Liver (tissue), 9 donors: ENCODE data around the gene GLI1. TPM values are rescaled to one million over a fixed set of nuclear protein-coding genes. Genes with fewer than 3 reads are reported as not detected.

ENCODE experiments used
- DNase-seq: peaks from one replicate; pipeline ENCODE4 v3.0.0-alpha.2; 2017; ENCODE audit warnings: low spot score
- H3K27ac ChIP-seq, 2 donors: one replicate each; pipeline ENCODE4 v1.7.0; 2013; ENCODE audit warnings: inconsistent platforms in 2 of 2, low read length in 2 of 2, control low read depth in 1 of 2, low read depth in 1 of 2, mild to moderate bottlenecking in 1 of 2
- H3K27me3 ChIP-seq, 4 donors: one replicate each; pipeline versions ENCODE4 v1.6.1 to v1.7.0; 2013; ENCODE audit warnings: low read length in 3 of 4, inconsistent platforms in 1 of 4, mild to moderate bottlenecking in 1 of 4, moderate library complexity in 1 of 4; ENCODE audit not compliant: control insufficient read depth in 4 of 4, insufficient read depth in 4 of 4
- H3K36me3 ChIP-seq, 4 donors: one replicate each; pipeline versions ENCODE4 v1.6.1 to v1.7.0; 2013; ENCODE audit warnings: low read length in 3 of 4, mild to moderate bottlenecking in 3 of 4, low read depth in 1 of 4, moderate library complexity in 1 of 4; ENCODE audit not compliant: control insufficient read depth in 4 of 4, insufficient read depth in 3 of 4
- H3K4me1 ChIP-seq, 4 donors: one replicate each; pipeline versions ENCODE4 v1.6.1 to v1.7.0; 2013; ENCODE audit warnings: low read length in 3 of 4, mild to moderate bottlenecking in 3 of 4, moderate library complexity in 1 of 4; ENCODE audit not compliant: control insufficient read depth in 4 of 4, insufficient read depth in 4 of 4
- H3K4me3 ChIP-seq, 3 donors: one replicate each; pipeline versions ENCODE4 v1.6.1 to v1.7.0; 2013; ENCODE audit warnings: low read length in 3 of 3, control low read depth in 1 of 3, low read depth in 1 of 3, mild to moderate bottlenecking in 1 of 3
- H3K9ac ChIP-seq, 2 donors: one replicate each; pipeline ENCODE4 v1.7.0; 2013; ENCODE audit warnings: low read length in 2 of 2, mild to moderate bottlenecking in 2 of 2, moderate library complexity in 2 of 2, control low read depth in 1 of 2, low read depth in 1 of 2
- H3K9me3 ChIP-seq, 4 donors: one replicate each; pipeline versions ENCODE4 v1.6.1 to v1.7.0; 2013; ENCODE audit warnings: low read length in 3 of 4; ENCODE audit not compliant: control insufficient read depth in 4 of 4
- ATF3 ChIP-seq: IDR thresholded peaks from 2 replicates; pipeline ENCODE4 v1.6.1; 2016; ENCODE audit warnings: antibody characterized with exemption
- CTCF ChIP-seq: fragments of 150-350 bp; IDR thresholded peaks from 2 replicates; pipeline ENCODE4 v1.5.1; 2017; ENCODE audit warnings: improper control_type of control experiment, low read depth, low read length; ENCODE audit not compliant: missing input control
- EGR1 ChIP-seq, 2 donors: IDR thresholded peaks; 2 replicates each; pipeline ENCODE4 v1.6.1; 2016 to 2018; ENCODE audit warnings: antibody characterized with exemption in 2 of 2, low read depth in 2 of 2
- FOXA1 ChIP-seq: IDR thresholded peaks from 2 replicates; pipeline ENCODE4 v1.6.1; 2016; ENCODE audit warnings: antibody characterized with exemption
- FOXA2 ChIP-seq: IDR thresholded peaks from 2 replicates; pipeline ENCODE4 v1.6.1; 2016; ENCODE audit warnings: antibody characterized with exemption
- GABPA ChIP-seq, 2 donors: IDR thresholded peaks in 1 of 2; conservative IDR thresholded peaks in 1 of 2; 2 replicates each; pipeline ENCODE4 v1.6.1; 2016; ENCODE audit warnings: antibody characterized with exemption in 2 of 2, mild to moderate bottlenecking in 1 of 2, moderate library complexity in 1 of 2
- HNF4A ChIP-seq, 2 donors: conservative IDR thresholded peaks; 2 replicates each; pipeline ENCODE4 v1.6.1; 2016; ENCODE audit warnings: antibody characterized with exemption in 2 of 2, mild to moderate bottlenecking in 2 of 2
- HNF4G ChIP-seq: IDR thresholded peaks from 2 replicates; pipeline ENCODE4 v1.6.1; 2016; ENCODE audit warnings: antibody characterized with exemption
- JUND ChIP-seq, 2 donors: IDR thresholded peaks; 2 replicates each; pipeline ENCODE4 v1.6.1; 2016; ENCODE audit warnings: antibody characterized with exemption in 2 of 2
- MAX ChIP-seq: IDR thresholded peaks from 2 replicates; pipeline ENCODE4 v1.6.1; 2016; ENCODE audit warnings: antibody characterized with exemption
- NR2F2 ChIP-seq: IDR thresholded peaks from 2 replicates; pipeline ENCODE4 v1.6.1; 2016; ENCODE audit warnings: antibody characterized with exemption
- RAD21 ChIP-seq, 2 donors: IDR thresholded peaks; 2 replicates each; pipeline ENCODE4 v1.6.1; 2016; ENCODE audit warnings: antibody characterized with exemption in 2 of 2, mild to moderate bottlenecking in 2 of 2
- REST ChIP-seq: IDR thresholded peaks from 2 replicates; pipeline ENCODE4 v1.6.1; 2016; ENCODE audit warnings: antibody characterized with exemption, mild to moderate bottlenecking
- RXRA ChIP-seq, 2 donors: IDR thresholded peaks; 2 replicates each; pipeline ENCODE4 v1.6.1; 2017 to 2018; ENCODE audit warnings: antibody characterized with exemption in 2 of 2, mild to moderate bottlenecking in 1 of 2
- SP1 ChIP-seq: IDR thresholded peaks from 2 replicates; pipeline ENCODE4 v1.6.1; 2018; ENCODE audit warnings: antibody characterized with exemption, mild to moderate bottlenecking
- TAF1 ChIP-seq: conservative IDR thresholded peaks from 2 replicates; pipeline ENCODE4 v1.6.1; 2016; ENCODE audit warnings: antibody characterized with exemption, mild to moderate bottlenecking
- YY1 ChIP-seq: IDR thresholded peaks from 2 replicates; pipeline ENCODE4 v1.6.1; 2016; ENCODE audit warnings: antibody characterized with exemption, mild to moderate bottlenecking
- ZBTB33 ChIP-seq: IDR thresholded peaks from 2 replicates; pipeline ENCODE4 v1.6.1; 2016; ENCODE audit warnings: antibody characterized with exemption
- WGBS: extraction: QIAGEN DNeasy Blood & Tissue Kit; methylation state at CpG from one replicate; pipeline ENCODE4 v1.1.7; 2013; 5-methylcytosine and 5-hydroxymethylcytosine counted together
- polyA plus RNA-seq, 2 donors: library from polyadenylated mRNA; stranded (reverse) in 1 of 2; unstranded in 1 of 2; fragments of 200-250 nt in 1 of 2; fragments of >200 nt in 1 of 2; fragmentation: Nextera tagmentation in 1 of 2; extraction: Ambion mirVana in 1 of 2; gene quantifications; one replicate each; pipeline versions ENCODE4 v1.2.1 to v1.2.3, GENCODE V29; 2013 to 2015
- total RNA-seq, 2 donors: library from RNA; depleted of rRNA; stranded (reverse); fragments of >200 nt; gene quantifications; one replicate each; pipeline ENCODE4 v1.2.3, GENCODE V29; 2014
- donor health status: healthy.
- donor health status: healthy.
- donor health status: healthy.
- donor health status: healthy.
- donor health status: healthy.

GLI1 gene
- total and polyA plus RNA-seq, 4 donors, result 0.09 to 0.44 (median 0.24) TPM

GRCh38 chr12:57474862-57475261, 15.3 kb downstream of the GLI1 start:
- H3K4me3 ChIP-seq, result no peak overlapping the region
- no peak overlapping the region for H3K9ac ChIP-seq
- H3K27ac ChIP-seq, result no peak overlapping the region
- TF ChIP-seq FOXA1 (no peak), HNF4G (no peak), TAF1 (no peak), YY1 (no peak), FOXA2 (no peak), REST (no peak), HNF4A (conservative IDR thresholded peaks at IDR 0.05) (no peak), RAD21 (IDR thresholded peaks at IDR 0.05) (no peak), NR2F2 (no peak), MAX (no peak), CTCF (no peak), EGR1 (IDR thresholded peaks at IDR 0.05; ENCODE audit: low read depth in 2 of 2) (no peak), GABPA (IDR thresholded peaks at IDR 0.05 in 1 of 2, conservative IDR thresholded peaks at IDR 0.05 in 1 of 2) (no peak)
- no peak for DNase-seq
- WGBS, result 68% methylated on average over 7 of the region's 7 CpGs
- H3K27me3 ChIP-seq, result peaks cover 0 to 6% (median 3%) of the 10 kb centered on the region in 4 donors
- peaks cover 4 to 20% (median 14%) of the 10 kb centered on the region in 4 donors for H3K4me1 ChIP-seq
- H3K36me3 ChIP-seq, result peaks cover 0 to 2% (median 0%) of the 10 kb centered on the region in 4 donors
- no peaks in the 10 kb centered on the region for H3K9me3 ChIP-seq

GRCh38 chr12:57475271-57476161, 15.9 kb downstream of the GLI1 start:
- Histone ChIP-seq H3K9ac (no peak overlapping the region), H3K9me3 (no peaks in the 10 kb centered on the region), H3K27ac (no peak overlapping the region), H3K4me1 (peaks cover 4 to 18% (median 12%) of the 10 kb centered on the region in 4 donors), H3K4me3 (peak overlapping the region in 2 of 3 donors; percentile 37 to 43), H3K36me3 (peaks cover 0 to 2% (median 0%) of the 10 kb centered on the region in 4 donors), H3K27me3 (peaks cover 0 to 6% (median 3%) of the 10 kb centered on the region in 4 donors)
- 8% methylated on average over 84 of the region's 84 CpGs for WGBS
- DNase-seq, result no peak
- TF ChIP-seq RXRA (IDR thresholded peaks at IDR 0.05), result no peak
- TF ChIP-seq HNF4A (conservative IDR thresholded peaks at IDR 0.05), result no peak
- no peak for TF ChIP-seq YY1
- TF ChIP-seq NR2F2, result no peak
- TF ChIP-seq ZBTB33, result no peak
- no peak for TF ChIP-seq CTCF
- TF ChIP-seq TAF1, result no peak
- no peak for TF ChIP-seq ATF3
- no peak for TF ChIP-seq FOXA1
- TF ChIP-seq JUND (IDR thresholded peaks at IDR 0.05), result no peak
- TF ChIP-seq SP1, result no peak
- TF ChIP-seq MAX, result no peak
